Activated CD8-positive, alpha-beta memory T cell treated with anti-CD3 and anti-CD28 coated beads for 1 hour (primary cell): ENCODE measurements around the gene TP63.
"Not testable (repeated sequence)": the region's sequence is repeated elsewhere in the genome, so short reads cannot be mapped to it uniquely, and the experiment has no call there.

Source experiments
- DNase-seq, 2 donors: peaks; one replicate each; pipeline ENCODE4 v3.0.0-alpha.2; 2020; ENCODE audit warnings: low read depth in 1 of 2; ENCODE audit errors: extremely low read depth in 1 of 2

Gene TP63

GRCh38 chr3:189631373-189631408 is at the start of gene TP63:
TSS of gene TP63 (plus strand) at chr3:189631389. CDS start at chr3:189631516, 127 bp downstream.
- DNase-seq, result no peak

DNA sequence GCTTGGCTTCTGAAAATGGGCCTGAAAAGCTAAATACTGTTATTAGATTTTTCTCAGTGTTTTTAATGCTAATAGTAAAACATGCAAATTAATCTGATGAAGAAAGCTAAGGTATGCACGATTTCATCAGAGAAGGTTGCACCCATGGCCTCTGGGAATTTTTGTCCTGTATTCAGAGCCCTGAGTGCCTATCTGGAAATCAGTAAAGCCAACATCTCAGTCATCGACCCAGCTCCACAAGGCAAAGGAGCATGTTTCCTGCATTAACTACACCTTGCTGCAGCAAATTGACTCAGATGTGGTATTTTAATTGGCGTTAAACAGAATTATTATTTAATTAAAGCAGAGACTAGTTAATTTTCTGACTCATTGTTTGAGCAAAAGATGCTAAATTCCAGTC is 49.0 kb upstream of the TP63 start:
- no peak for DNase-seq

GRCh38 chr3:189584645-189585044 is 46.5 kb upstream of the TP63 start:
- DNase-seq, result no peak

DNA sequence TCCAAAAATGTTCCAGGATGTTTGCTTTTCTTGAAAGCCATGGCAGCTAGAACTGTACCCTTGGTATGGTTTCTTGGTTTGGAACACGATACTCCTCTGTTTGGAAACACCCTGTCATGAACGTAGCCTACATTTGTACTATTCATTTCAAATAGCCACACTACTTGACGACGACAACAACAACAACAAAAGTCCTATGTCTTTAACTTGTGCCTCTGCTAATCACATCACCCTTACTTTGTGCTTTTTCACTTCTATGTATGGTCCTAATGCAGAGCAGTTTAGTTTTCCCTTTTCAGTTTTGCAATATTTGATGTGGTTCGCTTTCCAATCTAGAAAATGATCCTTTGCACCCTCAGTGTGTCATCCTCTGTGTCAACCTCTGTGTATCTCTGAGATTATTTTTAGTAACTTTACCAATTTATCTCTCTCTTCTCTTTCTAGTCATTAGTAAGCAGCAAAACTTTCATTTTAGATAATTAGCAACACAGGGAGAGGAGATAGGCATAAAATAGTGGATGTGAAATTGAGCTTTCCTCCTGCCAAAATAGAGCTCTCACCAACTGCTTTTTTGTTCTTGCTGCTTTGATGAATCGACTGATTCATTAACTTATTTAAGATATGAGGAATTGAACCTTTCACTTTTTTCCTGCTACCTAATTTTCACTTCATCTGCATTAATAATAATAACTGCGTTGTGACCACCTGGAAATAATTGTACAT is 44.1 kb upstream of the TP63 start:
- DNase-seq, result no peak

DNA sequence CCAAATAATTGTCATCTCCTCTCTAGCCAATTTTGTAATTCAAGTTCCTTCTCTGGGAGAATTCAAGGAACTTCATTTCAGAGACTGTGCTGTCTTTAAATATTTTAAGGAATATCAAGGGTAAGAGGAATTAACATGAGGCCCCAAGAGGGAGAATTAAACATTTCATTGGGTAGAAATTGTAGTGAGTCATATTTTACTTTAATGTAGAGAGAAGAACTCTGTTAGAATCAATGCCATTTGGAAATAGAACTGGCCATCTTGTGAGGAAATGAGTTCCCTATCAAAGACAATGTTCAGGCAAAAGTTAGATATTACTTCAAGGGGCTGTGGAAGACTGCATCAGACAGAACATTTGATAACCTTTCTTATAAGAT is 43.5 kb upstream of the TP63 start:
- no peak for DNase-seq

- DNase-seq, result no peak
These were observed 43.1 kb upstream of the TP63 start for GRCh38 chr3:189588070-189588469.

- DNase-seq, result no peak
These were observed 42.6 kb upstream of the TP63 start for GRCh38 chr3:189588475-189589178.

DNA sequence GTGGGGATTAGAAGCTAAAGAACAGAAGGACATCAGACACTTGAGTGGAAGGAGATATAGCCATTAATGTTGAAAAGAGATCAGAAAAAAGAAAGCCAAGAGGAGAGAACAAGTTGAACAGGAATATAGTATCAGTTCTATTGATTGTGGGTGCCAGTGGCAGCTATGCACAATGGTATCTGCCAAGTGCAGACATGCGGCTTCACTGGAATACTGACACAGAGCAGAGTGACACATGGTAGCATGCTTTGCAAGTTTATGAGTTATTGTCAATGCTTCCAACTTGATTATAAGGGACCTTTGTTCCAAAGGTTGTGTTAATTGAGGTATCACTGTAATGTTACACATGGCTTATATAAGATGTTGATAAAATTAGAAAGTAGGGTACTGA is 42.0 kb upstream of the TP63 start:
- no peak for DNase-seq

DNA sequence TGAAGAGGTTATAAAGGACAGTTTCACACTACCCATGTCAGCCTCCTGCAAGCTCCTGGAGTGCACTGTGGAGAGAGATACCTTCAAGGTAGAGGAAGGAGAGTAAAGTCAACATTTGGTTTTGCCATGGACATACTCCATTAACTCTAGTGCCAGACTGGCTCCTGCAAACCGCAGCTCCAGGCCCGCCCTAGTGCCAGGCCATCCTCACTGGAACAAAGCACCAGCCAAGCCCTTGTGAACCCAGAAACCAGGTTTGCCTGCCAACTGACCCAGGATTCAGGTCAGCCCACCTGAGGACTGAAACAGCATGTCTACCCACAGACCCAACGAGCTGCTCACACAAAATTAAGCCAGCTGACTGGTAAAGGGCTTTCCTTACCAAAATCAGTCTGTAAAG is 41.0 kb upstream of the TP63 start:
- no peak for DNase-seq

DNA sequence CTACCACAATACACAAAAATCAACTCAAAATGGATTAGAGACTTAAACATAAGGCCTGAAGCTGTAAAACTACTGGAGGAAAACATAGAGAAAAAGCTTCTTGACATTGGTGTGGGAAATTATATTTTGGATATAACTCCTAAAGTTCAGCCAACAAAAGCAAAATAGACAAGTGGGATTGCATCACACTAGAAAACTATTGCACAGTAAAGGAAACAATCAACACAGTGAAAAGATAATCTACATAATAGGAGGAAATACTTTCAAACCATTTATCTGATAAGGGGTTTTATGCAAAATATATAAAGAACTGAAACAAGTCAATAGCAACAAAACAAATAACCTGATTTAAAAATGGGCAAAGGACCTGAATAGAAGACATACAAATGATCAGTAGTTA is 37.6 kb upstream of the TP63 start:
- no peak for DNase-seq

- DNase-seq, result not testable (repeated sequence)
These were observed 34.9 kb upstream of the TP63 start for GRCh38 chr3:189596078-189596979.

GRCh38 chr3:189597918-189598317 is 33.3 kb upstream of the TP63 start:
- DNase-seq, result no peak

GRCh38 chr3:189598530-189599225 is 32.5 kb upstream of the TP63 start:
- no peak for DNase-seq

DNA sequence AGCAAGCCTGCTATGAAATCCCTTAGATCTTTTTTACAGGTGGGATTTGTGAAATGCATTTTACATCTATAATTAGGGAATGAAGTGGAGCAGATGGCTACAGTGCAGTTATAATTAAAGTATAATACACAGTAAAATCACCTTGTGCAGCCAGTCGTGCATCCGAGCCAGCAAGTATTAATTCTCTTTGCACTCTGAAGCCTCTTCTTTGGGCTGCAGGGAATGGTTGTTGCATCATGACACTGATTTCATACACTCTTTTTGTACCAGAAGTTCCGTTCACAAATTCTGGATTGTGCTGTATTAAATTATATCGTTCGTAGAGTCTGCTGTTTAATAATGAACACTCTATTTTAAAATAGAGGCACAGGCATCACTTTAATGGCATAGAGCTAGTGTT is 28.7 kb upstream of the TP63 start:
- DNase-seq, result no peak

GRCh38 chr3:189605717-189606116 is 25.5 kb upstream of the TP63 start:
- no peak for DNase-seq

- DNase-seq, result no peak
These were observed 24.4 kb upstream of the TP63 start for GRCh38 chr3:189606774-189607173.

- not testable (repeated sequence) for DNase-seq
These were observed 18.5 kb upstream of the TP63 start for GRCh38 chr3:189612641-189613040.

DNA sequence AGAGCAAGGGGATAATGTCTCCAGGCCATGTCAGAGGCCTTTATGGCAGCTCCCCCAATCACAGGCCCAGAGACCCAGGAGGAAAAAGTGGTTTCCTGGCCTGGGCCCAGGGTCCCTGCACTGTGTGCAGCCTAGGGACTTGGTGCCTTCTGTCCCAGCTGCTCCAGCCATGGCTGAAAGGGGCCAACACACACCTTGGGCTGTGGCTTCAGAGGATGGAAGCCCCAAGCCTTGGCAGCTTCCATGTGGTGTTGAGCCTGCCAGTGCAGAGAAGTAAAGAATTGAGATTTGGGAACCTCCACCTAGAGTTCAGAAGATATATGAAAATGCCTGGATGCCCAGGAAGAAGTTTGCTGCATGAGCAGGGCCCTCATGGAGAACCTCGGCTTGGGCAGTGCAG is 18.1 kb upstream of the TP63 start:
- DNase-seq, result no peak

DNA sequence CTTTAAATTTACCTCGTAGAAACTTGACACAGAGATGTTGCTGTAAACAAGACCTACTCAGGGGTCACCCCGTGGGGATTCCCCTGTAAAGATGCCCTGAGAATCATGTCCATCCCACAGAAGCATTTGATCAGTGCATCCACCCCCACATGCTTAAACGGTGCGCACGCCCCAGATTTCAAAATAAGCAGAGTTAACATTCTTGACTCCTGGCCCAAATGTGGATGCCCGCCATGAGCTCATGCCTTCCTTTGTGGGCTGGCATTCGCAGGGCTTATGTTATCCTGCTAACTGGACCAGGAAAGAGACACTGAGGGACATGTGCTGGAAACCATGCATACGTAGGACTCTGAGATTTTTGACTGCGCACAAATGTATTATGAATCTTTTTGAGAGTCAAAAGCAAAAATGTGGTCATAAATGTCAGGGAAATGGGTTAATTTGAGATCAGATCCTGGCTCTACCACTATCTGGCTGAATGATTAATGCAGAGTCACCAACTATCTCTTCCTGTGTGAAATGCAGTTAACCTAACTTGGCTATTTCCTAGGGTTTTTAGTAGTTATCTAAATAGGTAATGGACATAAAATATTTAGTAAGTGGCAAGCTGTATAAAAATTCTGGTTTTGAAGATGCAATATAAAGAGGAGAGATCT is 9.1 kb upstream of the TP63 start:
- no peak for DNase-seq

GRCh38 chr3:189622629-189623028 is 8.6 kb upstream of the TP63 start:
- DNase-seq, result no peak

DNA sequence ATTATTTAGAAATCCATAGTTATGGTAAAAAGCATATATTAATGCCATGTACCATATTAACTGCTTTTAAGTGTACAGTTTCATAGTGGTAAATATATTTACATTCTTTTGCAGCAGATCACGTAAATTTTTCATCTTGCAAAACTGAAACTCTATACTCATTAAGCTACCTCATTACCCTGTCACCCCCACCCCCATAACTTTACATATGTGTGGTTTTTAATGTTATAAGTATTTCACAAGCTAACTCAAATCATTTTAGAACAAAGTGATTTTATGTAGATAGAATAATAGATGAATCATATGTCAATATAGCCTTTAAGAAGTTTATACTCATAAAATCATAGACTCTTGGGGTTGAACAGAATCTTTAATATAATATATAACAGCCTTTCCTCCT is 7.1 kb upstream of the TP63 start:
- DNase-seq, result no peak
